H9 (cell line): ENCODE data around the gene PKNOX2. TPM values are rescaled to one million over a fixed set of nuclear protein-coding genes. Genes with fewer than 3 reads are reported as not detected.

Experiments
- DNase-seq: peaks from one replicate; pipeline ENCODE4 v3.0.0-alpha.2; 2017
- H2AFZ ChIP-seq: one replicate; pipeline ENCODE4 v1.6.1; 2013; ENCODE audit warnings: mild to moderate bottlenecking, low read length, control low read depth, moderate library complexity
- H2AK5ac ChIP-seq: 2 replicates; pipeline ENCODE4 v1.6.1; 2013; ENCODE audit warnings: low read length, control low read depth, mixed read lengths; ENCODE audit not compliant: insufficient read length
- H2BK120ac ChIP-seq: one replicate; pipeline ENCODE4 v1.6.1; 2013; ENCODE audit warnings: low read depth, mild to moderate bottlenecking, low read length, control low read depth, inconsistent platforms; ENCODE audit not compliant: poor library complexity, severe bottlenecking
- H2BK12ac ChIP-seq: 2 replicates; pipeline ENCODE4 v1.6.1; 2013; ENCODE audit warnings: low read length, control low read depth, mixed read lengths, low read depth; ENCODE audit not compliant: insufficient read length
- H2BK15ac ChIP-seq: 2 replicates; pipeline ENCODE4 v1.6.1; 2013; ENCODE audit warnings: low read depth, low read length, control low read depth
- H2BK20ac ChIP-seq: one replicate; pipeline ENCODE4 v1.6.1; 2013; ENCODE audit warnings: low read depth, mild to moderate bottlenecking, low read length, control low read depth, inconsistent platforms; ENCODE audit not compliant: poor library complexity, severe bottlenecking
- H2BK5ac ChIP-seq: 2 replicates; pipeline ENCODE4 v1.6.1; 2013; ENCODE audit warnings: low read length, control low read depth, mixed read lengths; ENCODE audit not compliant: insufficient read length
- H3K14ac ChIP-seq: 2 replicates; pipeline ENCODE4 v1.6.1; 2013; ENCODE audit warnings: low read length, control low read depth; ENCODE audit not compliant: insufficient read depth
- H3K18ac ChIP-seq: 2 replicates; pipeline ENCODE4 v1.6.1; 2013; ENCODE audit warnings: low read depth, mild to moderate bottlenecking, mixed read lengths, low read length, control low read depth; ENCODE audit not compliant: insufficient read length
- H3K23ac ChIP-seq: 2 replicates; pipeline ENCODE4 v1.6.1; 2013; ENCODE audit warnings: low read length, control low read depth, mixed read lengths, low read depth; ENCODE audit not compliant: insufficient read length
- H3K23me2 ChIP-seq: 2 replicates; pipeline ENCODE4 v1.6.1; 2013; ENCODE audit warnings: low read depth, mild to moderate bottlenecking, mixed read lengths, low read length, control low read depth; ENCODE audit not compliant: insufficient read length, poor library complexity, severe bottlenecking
- H3K27ac ChIP-seq: 2 replicates; pipeline ENCODE4 v1.5.1; 2013; ENCODE audit warnings: low read length, control low read depth, mixed read lengths, low read depth; ENCODE audit not compliant: insufficient read length
- H3K27me3 ChIP-seq: 2 replicates; pipeline ENCODE4 v1.6.1; 2013; ENCODE audit warnings: low read length, control low read depth, inconsistent platforms; ENCODE audit not compliant: insufficient read depth
- H3K4ac ChIP-seq: 2 replicates; pipeline ENCODE4 v1.6.1; 2013; ENCODE audit warnings: low read depth, mild to moderate bottlenecking, control low read depth, inconsistent platforms, low read length, moderate library complexity
- H3K4me1 ChIP-seq: 2 replicates; pipeline ENCODE4 v1.6.1; 2013; ENCODE audit warnings: low read length, control low read depth, inconsistent platforms; ENCODE audit not compliant: insufficient read depth
- H3K4me2 ChIP-seq: 2 replicates; pipeline ENCODE4 v1.6.1; 2013; ENCODE audit warnings: low read length, control low read depth, mixed read lengths; ENCODE audit not compliant: insufficient read length, insufficient read depth
- H3K56ac ChIP-seq: 2 replicates; pipeline ENCODE4 v1.6.1; 2013; ENCODE audit warnings: low read depth, mild to moderate bottlenecking, mixed read lengths, low read length, control low read depth; ENCODE audit not compliant: insufficient read length
- H3K79me1 ChIP-seq: 2 replicates; pipeline ENCODE4 v1.6.1; 2013; ENCODE audit warnings: low read depth, mild to moderate bottlenecking, moderate library complexity, low read length, control low read depth, inconsistent platforms; ENCODE audit not compliant: insufficient read depth, poor library complexity, severe bottlenecking
- H3K79me2 ChIP-seq: 2 replicates; pipeline ENCODE4 v1.6.1; 2013; ENCODE audit warnings: low read length, control low read depth, inconsistent platforms; ENCODE audit not compliant: insufficient read depth
- H3K9ac ChIP-seq: 2 replicates; pipeline ENCODE4 v1.6.1; 2013; ENCODE audit warnings: low read length, control low read depth, mixed read lengths; ENCODE audit not compliant: insufficient read length; ENCODE audit errors: extremely low read depth
- H3K9me3 ChIP-seq: one replicate; pipeline ENCODE4 v1.6.1; 2013; ENCODE audit warnings: low read depth, low read length, inconsistent platforms; ENCODE audit not compliant: control insufficient read depth
- H3T11ph ChIP-seq: one replicate; pipeline ENCODE4 v1.6.1; 2013; ENCODE audit warnings: mild to moderate bottlenecking, low read length, control low read depth, inconsistent platforms
- H4K20me1 ChIP-seq: one replicate; pipeline ENCODE4 v1.6.1; 2013; ENCODE audit not compliant: control insufficient read depth, insufficient read length, insufficient read depth
- H4K5ac ChIP-seq: 2 replicates; pipeline ENCODE4 v1.6.1; 2013; ENCODE audit warnings: low read depth, mild to moderate bottlenecking, mixed read lengths, low read length, control low read depth; ENCODE audit not compliant: insufficient read length
- H4K8ac ChIP-seq: replicated peaks from 2 replicates; pipeline ENCODE4 v1.6.1; 2013; ENCODE audit warnings: low read length, control low read depth, mixed read lengths, low read depth; ENCODE audit not compliant: insufficient read length
- H4K91ac ChIP-seq: 2 replicates; pipeline ENCODE4 v1.6.1; 2013; ENCODE audit warnings: low read depth, mild to moderate bottlenecking, moderate library complexity, mixed read lengths, low read length, control low read depth; ENCODE audit not compliant: insufficient read length
- H3K27ac Mint-ChIP-seq, 3 experiments: 2 replicates in 2 of 3; 3 replicates in 1 of 3; pipeline ENCODE4 v1.8.0; 2020 to 2021; ENCODE audit warnings: mixed read lengths in 3 of 3, mild to moderate bottlenecking in 1 of 3, moderate library complexity in 1 of 3
- H3K27me3 Mint-ChIP-seq: 2 replicates; pipeline ENCODE4 v1.8.0; 2021; ENCODE audit warnings: low read depth, mild to moderate bottlenecking, moderate library complexity, mixed read lengths
- H3K36me3 Mint-ChIP-seq, 3 experiments: 2 replicates in 2 of 3; 3 replicates in 1 of 3; pipeline ENCODE4 v1.8.0; 2020 to 2021; ENCODE audit warnings: low read depth in 3 of 3, mixed read lengths in 3 of 3; ENCODE audit not compliant: insufficient read depth in 1 of 3
- H3K4me1 Mint-ChIP-seq, 2 experiments: 2 replicates each; pipeline ENCODE4 v1.8.0; 2020; ENCODE audit warnings: mixed read lengths in 2 of 2
- H3K4me3 Mint-ChIP-seq, 2 experiments: 2 replicates in 1 of 2; 3 replicates in 1 of 2; pipeline ENCODE4 v1.8.0; 2020 to 2021; ENCODE audit warnings: mild to moderate bottlenecking in 2 of 2, mixed read lengths in 2 of 2, moderate library complexity in 1 of 2
- H3K9me3 Mint-ChIP-seq, 2 experiments: 2 replicates in 1 of 2; 3 replicates in 1 of 2; pipeline ENCODE4 v1.8.0; 2020; ENCODE audit warnings: mild to moderate bottlenecking in 2 of 2, mixed read lengths in 2 of 2, moderate library complexity in 1 of 2
- CTCF ChIP-seq: fragments of 200-600 bp; sonication (generic); conservative IDR thresholded peaks from 3 replicates; pipeline ENCODE4 v1.8.0; 2021; ENCODE audit warnings: antibody characterized with exemption, mild to moderate bottlenecking
- WGBS: extraction: QIAGEN DNeasy Blood & Tissue Kit; methylation state at CpG from one replicate; pipeline ENCODE4 v1.1.7; 2013; ENCODE audit warnings: missing lambda C conversion rate, low lambda C conversion rate, mixed read lengths; ENCODE audit not compliant: insufficient read length; ENCODE audit errors: extremely low coverage; 5-methylcytosine and 5-hydroxymethylcytosine counted together
- total RNA-seq: library from RNA; stranded (reverse); gene quantifications from 2 replicates; pipeline ENCODE4 v1.2.1, GENCODE V29; 2021

The PKNOX2 gene
- total RNA-seq, 1 experiment from 2014 or later, result 1.3 TPM

- H3T11ph ChIP-seq, result no peak overlapping the region
- no CpG with 5 or more reads among the region's 14 CpGs for WGBS
- no peak overlapping the region for H3K4ac ChIP-seq
- H2BK5ac ChIP-seq, result no peak overlapping the region
- H4K20me1 ChIP-seq, result peaks cover 4% of the 10 kb centered on the region
- H4K8ac ChIP-seq, result no peak overlapping the region
- H3K56ac ChIP-seq, result no peak overlapping the region
- H3K9ac ChIP-seq, result no peak overlapping the region
- H3K4me3 Mint-ChIP-seq, result peak overlapping the region; percentile 61 to 75
- peak overlapping the region; percentile 18; the same call in 1 of the 2 replicates for H3K14ac ChIP-seq
- peaks cover 24% of the 10 kb centered on the region for H3K4me1 ChIP-seq
- no peak overlapping the region for H2BK15ac ChIP-seq
- peaks cover 0 to 2% (median 0%) of the 10 kb centered on the region in 3 experiments; a peak in 1 of 7 replicates for H3K36me3 Mint-ChIP-seq
- H3K27ac ChIP-seq, result peak overlapping the region; percentile 61
- H2AFZ ChIP-seq, result no peak overlapping the region
- DNase-seq, result no peak
- H2BK12ac ChIP-seq, result no peak overlapping the region
- H2BK120ac ChIP-seq, result no peak overlapping the region
- no peak for TF ChIP-seq CTCF
- no peaks in the 10 kb centered on the region for H3K9me3 ChIP-seq
- no peaks in the 10 kb centered on the region for H3K79me2 ChIP-seq
- no peak overlapping the region for H3K23ac ChIP-seq
- H3K9me3 Mint-ChIP-seq, result no peaks in the 10 kb centered on the region
- H3K27ac Mint-ChIP-seq, result peak overlapping the region; percentile 13 to 98 (median 94); a peak in 4 of 7 replicates
- peak overlapping the region; percentile 65 for H2BK20ac ChIP-seq
- H3K79me1 ChIP-seq, result no peaks in the 10 kb centered on the region
- H3K27me3 Mint-ChIP-seq, result peaks cover 19% of the 10 kb centered on the region
- H4K91ac ChIP-seq, result no peak overlapping the region
- H3K18ac ChIP-seq, result peak overlapping the region; percentile 14
- H3K27me3 ChIP-seq, result no peaks in the 10 kb centered on the region; the same call in 1 of the 2 replicates
- peaks cover 53 to 55% of the 10 kb centered on the region in 2 experiments for H3K4me1 Mint-ChIP-seq
- no peak overlapping the region for H2AK5ac ChIP-seq
- no peak overlapping the region for H4K5ac ChIP-seq
- peaks cover 12% of the 10 kb centered on the region for H3K23me2 ChIP-seq
- peak overlapping the region; percentile 53 for H3K4me2 ChIP-seq
Measured at GRCh38 chr11:125372088-125372487, 207.5 kb downstream of the PKNOX2 start.
